KBM-7 (cell line): Measurements from ENCODE around the gene CFAP43.

Experiments used
- DNase-seq: peaks from one replicate; pipeline ENCODE4 v3.0.0-alpha.2; 2015
- in situ Hi-C: fragments of 300-500 bp; cut with MboI; formaldehyde crosslinking; loops from 2 replicates; pipeline ENCODE4 v1.14.3; 2020; ENCODE audit warnings: low sequenced_read_pairs, low pct_unique_long_range_greater_than_20kb, mixed read lengths

The CFAP43 gene

DNA sequence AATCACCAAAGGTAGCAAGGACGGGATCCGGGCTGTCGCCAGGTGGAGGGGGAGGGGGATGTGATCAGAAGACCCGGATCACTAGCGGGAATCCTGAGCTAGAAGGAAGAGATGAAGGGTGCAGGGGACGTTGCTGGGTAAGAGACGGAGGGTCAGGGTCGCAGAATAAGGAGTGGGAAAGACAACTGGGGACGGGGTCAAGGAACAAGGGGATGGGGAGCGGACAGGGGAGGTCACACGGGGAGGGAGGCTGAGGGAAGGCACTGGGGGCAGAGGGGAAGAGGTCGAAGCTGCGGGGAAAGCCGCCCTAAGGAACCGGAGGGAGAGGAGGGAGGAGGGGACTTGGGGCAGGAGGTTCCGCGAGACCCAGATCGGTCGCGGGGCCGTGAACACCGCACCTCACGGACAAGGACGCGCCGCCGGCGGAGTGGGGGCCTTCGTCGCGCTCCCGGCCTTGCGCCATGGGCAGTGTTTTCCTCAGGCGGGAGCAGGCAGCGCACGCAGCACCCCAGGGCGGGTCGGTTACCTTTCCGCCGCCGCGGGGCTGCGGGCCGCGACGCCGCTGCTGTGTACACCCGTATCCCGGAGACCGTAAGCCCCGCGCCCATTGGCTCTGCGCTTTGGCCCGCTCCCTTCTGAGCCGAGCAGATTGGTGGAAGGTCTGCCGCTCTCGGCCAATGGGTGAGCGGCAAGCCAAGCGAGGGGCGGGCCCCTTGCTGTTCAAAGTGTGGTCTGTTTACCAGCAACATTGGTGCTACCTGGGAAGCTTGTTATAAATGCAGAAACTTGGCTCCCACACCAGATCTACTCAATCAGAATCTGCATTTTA, at the start of gene CFAP43:
Gene CFAP43, minus strand, starts transcription at position 581 of the 829 bp plus-strand sequence. Its CDS starts 118 bp downstream, at position 463.
- DNase-seq, result peak; percentile 97
- in situ Hi-C loops, result no loop called here

GRCh38 chr10:104281694-104282093, 49.5 kb upstream of the CFAP43 start:
- in situ Hi-C loops, result no loop called here
- no peak for DNase-seq

GRCh38 chr10:104279550-104280259, 47.5 kb upstream of the CFAP43 start:
- in situ Hi-C loops, result no loop called here

DNA sequence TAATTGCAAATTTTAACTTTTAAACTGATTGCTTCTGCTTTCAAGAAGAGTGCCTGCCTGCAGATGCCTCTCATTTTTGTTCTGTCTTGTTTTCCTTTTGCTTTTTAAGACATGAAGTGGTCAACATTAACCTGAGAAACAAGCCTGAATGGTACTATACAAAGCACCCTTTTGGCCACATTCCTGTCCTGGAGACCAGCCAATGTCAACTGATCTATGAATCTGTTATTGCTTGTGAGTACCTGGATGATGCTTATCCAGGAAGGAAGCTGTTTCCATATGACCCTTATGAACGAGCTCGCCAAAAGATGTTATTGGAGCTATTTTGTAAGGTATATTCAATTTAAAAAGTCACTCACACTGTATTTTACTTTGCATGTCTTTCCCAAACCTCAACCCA, 45.6 kb upstream of the CFAP43 start:
- in situ Hi-C loops, result no loop called here
- DNase-seq, result no peak

More at GRCh38 chr10:104279550-104280259, 47.5 kb upstream of the CFAP43 start:
- no peak for DNase-seq

GRCh38 chr10:104276192-104276591, 44.0 kb upstream of the CFAP43 start:
- in situ Hi-C loops, result no loop called here
- no peak for DNase-seq

GRCh38 chr10:104274762-104275721, 42.9 kb upstream of the CFAP43 start:
- DNase-seq, result peak; percentile 57
- in situ Hi-C loops, result no loop called here

DNA sequence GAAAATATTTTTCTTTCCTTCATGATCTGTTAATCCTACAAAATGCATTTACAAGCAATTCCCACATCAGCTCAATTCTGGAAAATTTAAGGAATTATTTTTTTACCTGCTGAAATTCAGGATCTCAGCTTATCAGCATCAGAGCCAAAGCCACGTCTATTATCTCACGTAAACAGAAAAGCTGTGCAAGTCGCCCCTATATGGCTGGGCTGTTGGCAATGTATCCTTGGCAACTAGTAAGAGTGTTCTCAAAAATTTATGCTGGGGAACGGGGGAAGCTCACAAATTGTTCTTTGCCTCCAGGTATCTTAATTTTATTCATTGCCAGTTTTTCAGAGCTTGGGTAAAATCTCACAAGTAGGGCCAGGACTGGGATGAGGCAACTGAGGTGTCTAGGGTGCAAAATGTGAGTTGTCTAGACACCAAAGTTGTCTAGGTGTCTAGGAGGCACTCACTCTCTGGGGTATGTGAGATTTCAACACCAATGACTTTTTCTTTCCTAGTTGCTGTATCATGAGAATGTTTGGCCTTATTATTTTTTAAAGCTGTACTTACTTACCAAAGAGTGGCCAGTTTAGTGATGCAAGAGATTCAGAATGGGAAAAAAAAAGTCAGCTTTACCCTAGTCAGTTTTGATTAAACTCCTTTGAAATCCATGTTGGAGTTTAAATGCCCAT, 41.9 kb upstream of the CFAP43 start:
- in situ Hi-C loops, result no loop called here
- DNase-seq, result no peak

- no peak for DNase-seq
- in situ Hi-C loops, result no loop called here
Measured at GRCh38 chr10:104273286-104273685, 41.1 kb upstream of the CFAP43 start.

DNA sequence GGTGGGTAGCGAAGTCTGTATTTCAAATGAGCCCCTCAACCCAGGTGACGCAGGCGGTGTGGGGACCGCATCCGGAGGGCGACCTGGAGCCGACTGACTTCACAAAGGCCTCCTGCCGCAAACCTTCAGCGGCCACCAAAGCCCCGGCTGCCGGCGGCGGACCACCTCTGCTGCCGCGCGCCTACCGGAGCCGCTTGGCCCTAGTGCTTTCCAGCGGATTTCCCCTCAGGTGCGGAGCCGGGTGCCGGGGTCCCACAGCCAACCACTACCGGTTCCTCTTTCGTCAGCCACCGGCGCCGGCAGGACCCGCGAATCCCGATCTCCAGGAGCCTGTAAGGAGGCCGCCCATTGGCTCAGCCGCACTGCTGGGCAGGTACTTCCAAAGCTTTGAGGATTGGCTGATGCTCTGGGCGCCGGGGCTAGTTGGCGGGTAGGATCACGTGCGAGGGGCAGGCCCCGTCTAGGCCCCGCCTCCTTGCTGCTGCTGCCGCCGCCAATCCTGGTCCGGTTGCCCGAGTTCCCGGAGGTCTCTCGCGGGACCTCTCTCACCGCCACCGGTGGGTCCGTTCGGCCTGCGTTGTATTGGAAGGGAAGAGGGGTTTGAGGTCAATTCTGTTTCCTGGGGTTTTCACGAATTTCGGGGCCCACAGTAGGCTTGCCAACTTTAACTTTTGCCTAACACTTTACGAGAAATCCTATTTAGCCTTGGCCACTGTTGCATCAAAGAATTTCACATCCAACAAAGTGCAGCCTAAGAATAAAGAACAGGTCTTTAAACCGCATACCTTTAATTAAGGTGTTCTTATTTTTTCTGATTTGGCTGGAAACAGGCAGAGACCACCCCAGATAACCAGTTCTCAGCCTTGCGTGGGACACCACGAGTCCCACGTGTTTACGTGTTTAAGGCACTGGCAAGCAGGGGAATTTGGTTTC, 36.8 kb upstream of the CFAP43 start, which contains the start of gene GSTO2:
Gene GSTO2, plus strand, starts transcription at position 472 of the 933 bp plus-strand sequence. CDS start 5,732 bp downstream, outside the sequence.
- DNase-seq, result peak; percentile 99
- in situ Hi-C loops, result no loop called here

DNA sequence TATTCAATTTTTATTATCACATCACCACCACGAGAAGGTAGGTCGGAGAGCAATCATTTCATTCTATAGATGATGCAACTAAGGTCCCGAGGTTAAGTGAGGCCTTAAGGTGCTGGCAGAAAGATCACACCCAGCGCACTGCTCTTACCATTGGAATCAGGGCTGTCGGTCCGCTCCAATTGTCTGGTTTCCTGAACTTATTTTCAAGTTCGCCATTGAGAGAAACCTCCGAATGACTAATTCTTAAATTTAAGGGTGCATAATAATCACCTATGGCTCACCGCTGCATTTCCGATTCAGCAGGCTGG, 36.2 kb upstream of the CFAP43 start:
- DNase-seq, result no peak
- in situ Hi-C loops, result no loop called here

DNA sequence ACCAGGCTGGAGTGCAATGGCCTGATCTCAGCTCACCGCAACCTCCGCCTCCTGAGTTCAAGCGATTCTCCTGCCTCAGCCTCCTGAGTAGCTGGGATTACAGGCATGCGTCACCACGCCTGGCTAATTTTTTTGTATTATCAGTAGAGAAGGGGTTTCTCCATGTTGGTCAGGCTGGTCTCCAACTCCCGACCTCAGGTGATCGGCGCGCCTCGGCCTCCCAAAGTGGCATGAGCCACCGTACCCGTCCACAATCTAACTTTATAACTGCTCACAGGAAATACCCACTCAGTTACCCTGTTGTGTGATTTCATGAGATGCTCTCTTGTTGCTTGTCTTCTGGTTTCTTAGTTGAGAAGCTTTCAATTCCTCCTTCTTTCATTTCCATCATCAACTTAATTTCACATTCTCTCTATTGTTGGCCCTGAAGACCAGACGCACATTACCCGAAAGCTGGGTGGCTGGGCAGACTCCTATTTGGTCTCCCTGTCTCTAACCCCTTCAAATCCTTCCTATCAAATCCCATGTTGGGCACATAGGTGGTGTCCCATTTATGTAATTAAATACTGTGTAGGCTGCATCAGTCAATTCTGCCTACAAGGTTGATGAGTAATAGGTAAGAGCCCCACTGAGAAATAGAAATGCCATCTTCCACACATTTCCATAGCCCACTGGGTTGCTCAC, 35.7 kb upstream of the CFAP43 start:
- no peak for DNase-seq
- in situ Hi-C loops, result no loop called here

DNA sequence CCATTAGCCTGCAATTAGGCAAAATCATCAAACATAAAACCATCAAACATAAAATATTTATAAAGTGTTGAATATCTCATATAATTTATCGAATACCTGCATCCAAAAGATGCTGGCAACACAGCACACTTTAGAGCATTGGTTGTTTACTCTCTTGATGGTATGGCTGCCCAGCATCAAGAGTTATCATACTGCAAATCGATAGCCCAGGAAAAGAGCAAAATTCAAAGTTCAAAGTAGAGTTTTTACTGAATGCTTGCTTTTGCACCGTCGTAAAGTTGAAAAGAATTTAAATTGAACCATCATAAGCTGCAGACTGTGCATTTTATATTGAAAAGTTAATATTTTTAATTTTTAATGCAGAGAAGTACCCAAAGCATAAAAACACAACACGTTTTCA, 32.6 kb upstream of the CFAP43 start:
- in situ Hi-C loops, result no loop called here
- DNase-seq, result no peak

GRCh38 chr10:104262055-104262454, 29.9 kb upstream of the CFAP43 start:
- no peak for DNase-seq
- in situ Hi-C loops, result no loop called here

- DNase-seq, result peak; percentile 47
- in situ Hi-C loops, result no loop called here
Measured at GRCh38 chr10:104260775-104261115, 28.6 kb upstream of the CFAP43 start.

DNA sequence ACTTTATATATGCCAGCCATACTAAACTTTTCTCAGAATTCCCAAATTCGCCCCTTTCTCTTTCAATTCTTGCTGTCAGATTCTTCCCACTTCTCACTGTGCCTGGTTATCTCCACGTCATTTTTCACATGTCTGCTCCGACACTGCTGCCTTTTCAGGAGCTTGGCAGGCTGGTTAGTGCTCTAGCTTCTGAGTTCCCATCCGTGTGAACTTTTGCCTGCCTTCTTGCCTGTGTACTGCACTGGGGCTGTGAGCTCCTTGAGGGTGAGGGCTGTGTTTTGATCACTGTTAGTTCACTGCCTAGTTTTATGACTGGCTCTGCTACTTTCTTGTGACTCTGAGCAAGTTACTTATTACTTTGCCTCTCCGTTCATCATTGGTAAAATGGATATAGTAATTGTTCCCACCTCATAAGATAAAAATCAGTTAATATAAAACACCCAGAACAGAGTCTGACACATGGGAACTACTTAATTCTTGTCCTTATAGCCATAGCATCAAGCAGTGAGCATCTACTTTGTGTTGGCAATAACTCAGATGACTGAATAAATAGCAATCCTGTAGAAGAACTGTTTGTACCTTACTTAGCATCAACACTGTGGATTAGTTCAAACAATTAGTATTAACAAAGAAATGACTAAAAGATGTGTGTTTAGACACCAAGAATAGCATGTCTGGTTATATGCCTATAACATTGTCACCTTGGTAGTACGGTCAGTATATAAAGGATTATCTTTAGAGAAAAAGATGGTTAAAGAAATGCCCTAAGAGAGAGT, 28.0 kb upstream of the CFAP43 start:
- no peak for DNase-seq
- in situ Hi-C loops, result no loop called here

GRCh38 chr10:104259456-104259855, 27.3 kb upstream of the CFAP43 start:
- in situ Hi-C loops, result no loop called here
- DNase-seq, result no peak

GRCh38 chr10:104258209-104258608, 26.0 kb upstream of the CFAP43 start:
- in situ Hi-C loops, result no loop called here
- no peak for DNase-seq
